Endodermal cell (in vitro differentiated cells): ENCODE data around the gene SYNGR4. TPM values are rescaled to one million over a fixed set of nuclear protein-coding genes. Genes with fewer than 3 reads are reported as not detected.

Source experiments
- DNase-seq: peaks from one replicate; pipeline ENCODE4 v3.0.0-alpha.2; 2017
- H3K27ac ChIP-seq: 2 replicates; pipeline ENCODE4 v1.5.1; 2013; ENCODE audit warnings: mild to moderate bottlenecking, low read depth, low read length, moderate library complexity
- H3K27me3 ChIP-seq: 2 replicates; pipeline ENCODE4 v1.6.1; 2013; ENCODE audit warnings: mild to moderate bottlenecking, low read length, moderate library complexity; ENCODE audit not compliant: insufficient read depth, control insufficient read depth, poor library complexity, severe bottlenecking
- H3K36me3 ChIP-seq: 2 replicates; pipeline ENCODE4 v1.7.0; 2013; ENCODE audit warnings: mild to moderate bottlenecking, low read length, moderate library complexity; ENCODE audit not compliant: control insufficient read depth, insufficient read depth
- H3K4me1 ChIP-seq: one replicate; pipeline ENCODE4 v1.7.0; 2013; ENCODE audit warnings: low read length; ENCODE audit not compliant: control insufficient read depth, insufficient read depth
- H3K4me3 ChIP-seq: 2 replicates; pipeline ENCODE4 v1.5.1; 2013; ENCODE audit warnings: mild to moderate bottlenecking, low read length, moderate library complexity
- H3K9ac ChIP-seq: 2 replicates; pipeline ENCODE4 v1.6.1; 2013; ENCODE audit warnings: mild to moderate bottlenecking, low read length, moderate library complexity; ENCODE audit not compliant: poor library complexity, severe bottlenecking; ENCODE audit errors: extremely low read depth
- H3K9me3 ChIP-seq: 2 replicates; pipeline ENCODE4 v1.6.1; 2013; ENCODE audit warnings: mild to moderate bottlenecking, low read length, moderate library complexity; ENCODE audit not compliant: control insufficient read depth
- H3K27ac Mint-ChIP-seq: 2 replicates; pipeline ENCODE4 v1.8.0; 2020; ENCODE audit warnings: mixed read lengths
- H3K27me3 Mint-ChIP-seq: 2 replicates; pipeline ENCODE4 v1.8.0; 2021; ENCODE audit warnings: mild to moderate bottlenecking, mixed read lengths; ENCODE audit not compliant: insufficient read depth
- H3K36me3 Mint-ChIP-seq: 2 replicates; pipeline ENCODE4 v1.8.0; 2020; ENCODE audit warnings: low read depth, mixed read lengths
- H3K4me1 Mint-ChIP-seq: 2 replicates; pipeline ENCODE4 v1.8.0; 2020; ENCODE audit warnings: mixed read lengths
- H3K4me3 Mint-ChIP-seq: 2 replicates; pipeline ENCODE4 v1.8.0; 2020; ENCODE audit warnings: mild to moderate bottlenecking, moderate library complexity, mixed read lengths
- H3K9me3 Mint-ChIP-seq: 2 replicates; pipeline ENCODE4 v1.8.0; 2020; ENCODE audit warnings: mild to moderate bottlenecking, mixed read lengths
- CTCF ChIP-seq: fragments of 200-600 bp; sonication (generic); conservative IDR thresholded peaks from 2 replicates; pipeline ENCODE4 v1.5.0; 2021; ENCODE audit warnings: antibody characterized with exemption, mild to moderate bottlenecking
- WGBS, 2 experiments: methylation state at CpG; one replicate each; pipeline versions ENCODE4 v1.1.5 to v1.1.7; 2013; ENCODE audit warnings: missing lambda C conversion rate in 2 of 2, mixed read lengths in 1 of 2; ENCODE audit not compliant: insufficient coverage in 1 of 2, insufficient read length in 1 of 2; 5-methylcytosine and 5-hydroxymethylcytosine counted together
- total RNA-seq, 2 donors: library from RNA; stranded (reverse); fragmentation: NEBNext Ultra II Directional in 1 of 2; extraction: Animal tissue kit (Norgen Biotek cat#: 25700) in 1 of 2; gene quantifications; 2 replicates in 1 of 2; 3 replicates in 1 of 2; pipeline ENCODE4 v1.2.1, GENCODE V29; 2021

SYNGR4 gene
- total RNA-seq, 2 donors from 2014 or later: not detected

- peaks cover 5% of the 10 kb centered on the region for H3K4me1 Mint-ChIP-seq
- Histone ChIP-seq H3K9ac (no peak overlapping the region), H3K36me3 (no peaks in the 10 kb centered on the region), H3K27ac (no peak overlapping the region), H3K4me1 (no peaks in the 10 kb centered on the region), H3K9me3 (no peaks in the 10 kb centered on the region), H3K4me3 (no peak overlapping the region), H3K27me3 (no peaks in the 10 kb centered on the region)
- no peaks in the 10 kb centered on the region for H3K36me3 Mint-ChIP-seq
- no peak overlapping the region for H3K27ac Mint-ChIP-seq
- peak; percentile 96 for DNase-seq
- WGBS, 2 experiments: 59 to 62% methylated on average over 4 to 8 of the region's 8 CpGs
- no peak overlapping the region for H3K4me3 Mint-ChIP-seq
- H3K27me3 Mint-ChIP-seq: no peaks in the 10 kb centered on the region
- H3K9me3 Mint-ChIP-seq: no peaks in the 10 kb centered on the region
- peak; percentile 90 for TF ChIP-seq CTCF
Measured at GRCh38 chr19:48351341-48351752, 12.8 kb upstream of the SYNGR4 start.

DNA sequence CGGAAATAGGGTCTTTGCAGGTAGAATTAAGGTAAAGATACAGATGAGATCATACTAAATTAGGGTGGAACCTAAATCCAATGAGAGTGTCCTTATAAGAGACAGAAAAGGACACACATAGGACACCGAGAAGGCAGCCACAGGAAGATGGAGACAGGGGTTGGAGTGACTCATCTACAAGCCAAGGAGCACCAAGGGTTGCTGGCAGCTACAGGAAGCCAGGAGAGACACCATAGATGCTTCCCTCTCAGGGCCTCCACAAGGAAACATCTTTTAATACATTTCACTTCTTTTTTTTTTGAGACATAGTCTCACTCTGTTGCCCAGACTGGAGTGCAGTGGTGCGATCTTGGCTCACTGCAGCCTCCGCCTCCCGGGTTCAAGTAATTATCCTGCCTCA lies 10.5 kb upstream of the SYNGR4 start:
- WGBS, 2 experiments: 96 to 98% methylated on average over 5 of the region's 5 CpGs
- H3K9me3 ChIP-seq: no peaks in the 10 kb centered on the region
- H3K4me1 ChIP-seq: no peaks in the 10 kb centered on the region
- TF ChIP-seq CTCF: no peak
- Mint-ChIP-seq H3K4me1 (peaks cover 5% of the 10 kb centered on the region), H3K27ac (no peak overlapping the region), H3K4me3 (no peak overlapping the region), H3K36me3 (peaks cover 3% of the 10 kb centered on the region), H3K27me3 (no peaks in the 10 kb centered on the region), H3K9me3 (no peaks in the 10 kb centered on the region)
- H3K27ac ChIP-seq: no peak overlapping the region
- H3K4me3 ChIP-seq: no peak overlapping the region
- H3K36me3 ChIP-seq: no peaks in the 10 kb centered on the region
- DNase-seq: no peak
- H3K9ac ChIP-seq: no peak overlapping the region
- no peaks in the 10 kb centered on the region for H3K27me3 ChIP-seq

- DNase-seq: no peak
- H3K36me3 ChIP-seq: no peaks in the 10 kb centered on the region
- H3K4me1 Mint-ChIP-seq: peaks cover 5% of the 10 kb centered on the region
- no peaks in the 10 kb centered on the region for H3K9me3 ChIP-seq
- 61 to 91% methylated on average over 10 to 15 of the region's 15 CpGs for WGBS, 2 experiments
- H3K4me3 Mint-ChIP-seq: no peak overlapping the region
- no peaks in the 10 kb centered on the region for H3K27me3 Mint-ChIP-seq
- H3K4me3 ChIP-seq: no peak overlapping the region
- H3K9me3 Mint-ChIP-seq: no peaks in the 10 kb centered on the region
- no peaks in the 10 kb centered on the region for H3K4me1 ChIP-seq
- no peak overlapping the region for H3K9ac ChIP-seq
- no peak for TF ChIP-seq CTCF
- H3K27ac ChIP-seq: no peak overlapping the region
- H3K36me3 Mint-ChIP-seq: peaks cover 3% of the 10 kb centered on the region
- H3K27ac Mint-ChIP-seq: no peak overlapping the region
- H3K27me3 ChIP-seq: no peaks in the 10 kb centered on the region
Measured at GRCh38 chr19:48354332-48354992, 9.7 kb upstream of the SYNGR4 start.
